ENCODE results near the gene PPP2R5D. TPM values are rescaled to one million over a fixed set of nuclear protein-coding genes. Genes with fewer than 3 reads are reported as not detected.
A peak's percentile ranks its signal among the peaks of the same experiment; 100 is the strongest.

PPP2R5D gene
- polyA plus RNA-seq, 3 donors, result 10.3 to 24.9 (median 14.9) TPM

- Histone ChIP-seq H2AFZ (ENCODE audit: insufficient read depth, low read depth, low read length, poor library complexity, severe bottlenecking) (no peak overlapping the region), H3K4me1 (ENCODE audit: control insufficient read depth in 1 of 2, insufficient read depth in 2 of 2, low read length in 2 of 2) (no peaks in the 10 kb centered on the region), H4K20me1 (ENCODE audit: insufficient read depth, low read length) (no peaks in the 10 kb centered on the region), H3K9me3 (replicated peaks in 1 of 2; ENCODE audit: control insufficient read depth in 1 of 2, insufficient read depth in 1 of 2, low read length in 2 of 2) (no peaks in the 10 kb centered on the region), H3K27me3 (ENCODE audit: control insufficient read depth in 2 of 2, insufficient read depth in 2 of 2, low read length in 2 of 2) (no peaks in the 10 kb centered on the region), H3K36me3 (replicated peaks in 1 of 2; ENCODE audit: control insufficient read depth in 1 of 2, insufficient read depth in 2 of 2, low read length in 2 of 2) (peaks cover 47 to 77% of the 10 kb centered on the region in 2 donors), H3K79me2 (ENCODE audit: insufficient read depth, low read length) (no peaks in the 10 kb centered on the region), H3K4me2 (replicated peaks; ENCODE audit: extremely low read depth, low read length, poor library complexity, severe bottlenecking) (no peak overlapping the region), H3K27ac (ENCODE audit: low read depth in 1 of 2, low read length in 2 of 2) (no peak overlapping the region), H3K4me3 (replicated peaks in 1 of 3; ENCODE audit: low read depth in 2 of 3, low read length in 3 of 3) (no peak overlapping the region), H3K9ac (ENCODE audit: insufficient read depth, low read length, poor library complexity, severe bottlenecking) (no peak overlapping the region)
- peak overlapping the region in 2 of 7 donors; percentile 18 to 27 for H3K27ac Mint-ChIP-seq
- DNase-seq, result no peak
- intact Hi-C loops (cut with micrococcal nuclease), result no loop called here
- H3K27me3 Mint-ChIP-seq (ENCODE audit: low read depth in 3 of 3), result peaks cover 0 to 5% (median 0%) of the 10 kb centered on the region in 3 donors
- TF ChIP-seq CTCF (IDR thresholded peaks at IDR 0.05), result no peak
- H3K36me3 Mint-ChIP-seq, result peaks cover 68 to 92% of the 10 kb centered on the region in 2 donors
- peaks cover 0 to 2% (median 0%) of the 10 kb centered on the region in 7 donors for H3K9me3 Mint-ChIP-seq
- H3K4me1 Mint-ChIP-seq, result no peaks in the 10 kb centered on the region
- H3K4me3 Mint-ChIP-seq, result no peak overlapping the region
- WGBS (ENCODE audit: insufficient coverage), result 95% methylated on average over 8 of the region's 9 CpGs
Measured at GRCh38 chr6:43043310-43043709, 58.9 kb downstream of the PPP2R5D start.

- H3K27ac ChIP-seq (ENCODE audit: low read depth in 1 of 2, low read length in 2 of 2), result no peak overlapping the region
- no peaks in the 10 kb centered on the region for H3K27me3 ChIP-seq (ENCODE audit: control insufficient read depth in 2 of 2, insufficient read depth in 2 of 2, low read length in 2 of 2)
- H3K9ac ChIP-seq (ENCODE audit: insufficient read depth, low read length, poor library complexity, severe bottlenecking), result no peak overlapping the region
- H3K9me3 ChIP-seq (replicated peaks in 1 of 2; ENCODE audit: control insufficient read depth in 1 of 2, insufficient read depth in 1 of 2, low read length in 2 of 2), result no peaks in the 10 kb centered on the region
- Mint-ChIP-seq H3K4me1 (peaks cover under 1% of the 10 kb centered on the region), H3K9me3 (peaks cover 0 to 2% (median 0%) of the 10 kb centered on the region in 7 donors), H3K36me3 (peaks cover 65 to 90% of the 10 kb centered on the region in 2 donors), H3K27me3 (ENCODE audit: low read depth in 3 of 3) (peaks cover 0 to 3% (median 0%) of the 10 kb centered on the region in 3 donors), H3K4me3 (no peak overlapping the region), H3K27ac (peak overlapping the region in 1 of 7 donors; percentile 26)
- WGBS (ENCODE audit: insufficient coverage), result 100% methylated on average over 10 of the region's 11 CpGs
- TF ChIP-seq CTCF (IDR thresholded peaks at IDR 0.05), result no peak
- intact Hi-C loops (cut with micrococcal nuclease), result no loop called here
- H3K4me1 ChIP-seq (ENCODE audit: control insufficient read depth in 1 of 2, insufficient read depth in 2 of 2, low read length in 2 of 2), result no peaks in the 10 kb centered on the region
- no peaks in the 10 kb centered on the region for H3K79me2 ChIP-seq (ENCODE audit: insufficient read depth, low read length)
- no peak overlapping the region for H3K4me3 ChIP-seq (replicated peaks in 1 of 3; ENCODE audit: low read depth in 2 of 3, low read length in 3 of 3)
- no peak overlapping the region for H3K4me2 ChIP-seq (replicated peaks; ENCODE audit: extremely low read depth, low read length, poor library complexity, severe bottlenecking)
- no peak for DNase-seq
- H3K36me3 ChIP-seq (replicated peaks in 1 of 2; ENCODE audit: control insufficient read depth in 1 of 2, insufficient read depth in 2 of 2, low read length in 2 of 2), result peaks cover 51 to 77% of the 10 kb centered on the region in 2 donors
- no peak overlapping the region for H2AFZ ChIP-seq (ENCODE audit: insufficient read depth, low read depth, low read length, poor library complexity, severe bottlenecking)
- no peaks in the 10 kb centered on the region for H4K20me1 ChIP-seq (ENCODE audit: insufficient read depth, low read length)
Measured at GRCh38 chr6:43045371-43045930, 61.1 kb downstream of the PPP2R5D start.

All from CD14-positive monocyte (primary cell).